ENCODE measurements around the gene VPS37C. TPM values are rescaled to one million over a fixed set of nuclear protein-coding genes. Genes with fewer than 3 reads are reported as not detected.
A peak's percentile ranks its signal among the peaks of the same experiment; 100 is the strongest.

Gene VPS37C
- polyA plus RNA-seq, 1 of the 3 experiments (the other 2 are of a cell fraction) = 15.2 TPM

DNA sequence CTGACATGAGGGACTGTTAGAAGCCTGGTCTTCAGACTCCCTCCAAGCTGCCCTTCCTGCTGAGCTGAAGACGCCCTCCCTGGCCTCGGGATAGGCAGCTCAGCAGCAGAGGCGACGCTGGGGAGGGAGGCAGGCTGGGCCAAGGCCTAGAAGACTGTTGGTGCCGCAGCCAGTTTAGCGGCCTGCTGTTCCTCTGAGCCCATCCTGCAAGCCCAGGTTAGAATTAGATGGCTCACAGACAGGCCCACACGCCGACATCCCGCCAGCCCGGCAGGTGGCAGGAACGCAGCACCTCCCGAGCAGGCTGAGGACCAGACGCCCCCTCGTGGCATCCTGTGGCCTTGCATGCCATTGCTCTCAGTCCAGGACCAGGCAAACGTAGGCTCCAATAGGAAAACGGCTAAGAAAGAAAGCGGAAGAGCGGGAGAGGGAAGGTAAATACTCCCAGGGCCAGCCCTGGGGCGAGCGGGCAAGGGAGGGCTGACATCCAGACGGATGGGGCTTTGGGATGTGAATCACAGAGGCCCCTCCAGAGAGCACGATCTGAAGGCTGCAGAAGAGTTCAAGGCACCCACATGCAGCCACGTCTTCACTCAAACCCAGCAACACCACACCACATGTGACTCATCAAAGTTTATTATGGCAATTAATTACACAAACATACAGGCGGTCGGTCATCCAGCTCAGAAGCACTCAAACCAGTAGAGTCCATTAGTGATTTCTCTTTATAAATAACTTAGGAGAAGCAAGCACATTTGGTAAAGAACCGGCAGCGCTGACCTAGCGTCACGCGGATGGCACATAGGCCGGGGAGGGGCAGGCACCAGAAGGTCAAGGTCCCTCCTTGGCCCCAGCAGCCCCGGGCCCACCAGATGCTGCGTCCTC, 31.3 kb downstream of the VPS37C start (continued):
- TF ChIP-seq, protein P1, sequence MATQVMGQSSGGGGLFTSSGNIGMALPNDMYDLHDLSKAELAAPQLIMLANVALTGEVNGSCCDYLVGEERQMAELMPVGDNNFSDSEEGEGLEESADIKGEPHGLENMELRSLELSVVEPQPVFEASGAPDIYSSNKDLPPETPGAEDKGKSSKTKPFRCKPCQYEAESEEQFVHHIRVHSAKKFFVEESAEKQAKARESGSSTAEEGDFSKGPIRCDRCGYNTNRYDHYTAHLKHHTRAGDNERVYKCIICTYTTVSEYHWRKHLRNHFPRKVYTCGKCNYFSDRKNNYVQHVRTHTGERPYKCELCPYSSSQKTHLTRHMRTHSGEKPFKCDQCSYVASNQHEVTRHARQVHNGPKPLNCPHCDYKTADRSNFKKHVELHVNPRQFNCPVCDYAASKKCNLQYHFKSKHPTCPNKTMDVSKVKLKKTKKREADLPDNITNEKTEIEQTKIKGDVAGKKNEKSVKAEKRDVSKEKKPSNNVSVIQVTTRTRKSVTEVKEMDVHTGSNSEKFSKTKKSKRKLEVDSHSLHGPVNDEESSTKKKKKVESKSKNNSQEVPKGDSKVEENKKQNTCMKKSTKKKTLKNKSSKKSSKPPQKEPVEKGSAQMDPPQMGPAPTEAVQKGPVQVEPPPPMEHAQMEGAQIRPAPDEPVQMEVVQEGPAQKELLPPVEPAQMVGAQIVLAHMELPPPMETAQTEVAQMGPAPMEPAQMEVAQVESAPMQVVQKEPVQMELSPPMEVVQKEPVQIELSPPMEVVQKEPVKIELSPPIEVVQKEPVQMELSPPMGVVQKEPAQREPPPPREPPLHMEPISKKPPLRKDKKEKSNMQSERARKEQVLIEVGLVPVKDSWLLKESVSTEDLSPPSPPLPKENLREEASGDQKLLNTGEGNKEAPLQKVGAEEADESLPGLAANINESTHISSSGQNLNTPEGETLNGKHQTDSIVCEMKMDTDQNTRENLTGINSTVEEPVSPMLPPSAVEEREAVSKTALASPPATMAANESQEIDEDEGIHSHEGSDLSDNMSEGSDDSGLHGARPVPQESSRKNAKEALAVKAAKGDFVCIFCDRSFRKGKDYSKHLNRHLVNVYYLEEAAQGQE (IDR thresholded peaks at IDR 0.05; ENCODE audit: low read depth, low read length) = no peak
- TF ChIP-seq, protein P2, sequence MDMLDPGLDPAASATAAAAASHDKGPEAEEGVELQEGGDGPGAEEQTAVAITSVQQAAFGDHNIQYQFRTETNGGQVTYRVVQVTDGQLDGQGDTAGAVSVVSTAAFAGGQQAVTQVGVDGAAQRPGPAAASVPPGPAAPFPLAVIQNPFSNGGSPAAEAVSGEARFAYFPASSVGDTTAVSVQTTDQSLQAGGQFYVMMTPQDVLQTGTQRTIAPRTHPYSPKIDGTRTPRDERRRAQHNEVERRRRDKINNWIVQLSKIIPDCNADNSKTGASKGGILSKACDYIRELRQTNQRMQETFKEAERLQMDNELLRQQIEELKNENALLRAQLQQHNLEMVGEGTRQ (IDR thresholded peaks at IDR 0.05; ENCODE audit: borderline replicate concordance, low read depth, low read length) = no peak
- TF ChIP-seq TCF12 (IDR thresholded peaks at IDR 0.05) (no peak), FOSL2 (IDR thresholded peaks at IDR 0.05; ENCODE audit: borderline replicate concordance, low read depth) (no peak), RFX5 (IDR thresholded peaks at IDR 0.05; ENCODE audit: low read length) (0 out of 2 replicates have a peak, but pooled peaks have one; percentile 6), POLR2AphosphoS5 (IDR thresholded peaks at IDR 0.05; ENCODE audit: low read depth, low read length) (no peak; the same call in 1 of the 2 replicates), GABPA (IDR thresholded peaks at IDR 0.05; ENCODE audit: low read depth) (no peak), MEF2A (IDR thresholded peaks at IDR 0.05; ENCODE audit: borderline replicate concordance, low read depth) (no peak), MXI1 (IDR thresholded peaks at IDR 0.05; ENCODE audit: low read depth, low read length) (peak; percentile 64), IRF3 (IDR thresholded peaks at IDR 0.05; ENCODE audit: low read depth, low read length) (no peak), EP300 (IDR thresholded peaks at IDR 0.05; ENCODE audit: borderline replicate concordance in 1 of 2, low read depth in 1 of 2, low read length in 1 of 2) (0 out of 4 replicates have a peak, but pooled peaks of 1 of the 2 experiments have one; percentile 3), TAF1 (IDR thresholded peaks at IDR 0.05; ENCODE audit: borderline replicate concordance, low read depth, low read length) (no peak), RAD21 (IDR thresholded peaks at IDR 0.05; ENCODE audit: low read length) (peak; percentile 95), JUND (IDR thresholded peaks at IDR 0.05) (no peak), RCOR1 (IDR thresholded peaks at IDR 0.05; ENCODE audit: low read length) (peak; percentile 51; the same call in 1 of the 2 replicates), RXRA (IDR thresholded peaks at IDR 0.05; ENCODE audit: borderline replicate concordance, low read depth) (no peak), EZH2phosphoT487 (IDR thresholded peaks at IDR 0.05; ENCODE audit: borderline replicate concordance, low read depth) (no peak), ELF1 (IDR thresholded peaks at IDR 0.05) (no peak; the same call in 1 of the 2 replicates), TEAD4 (IDR thresholded peaks at IDR 0.05; ENCODE audit: borderline replicate concordance, insufficient read depth) (no peak), GATA2 (CRISPR knock-in tag; IDR thresholded peaks at IDR 0.05) (no peak; the same call in 1 of the 2 replicates), SMC3 (IDR thresholded peaks at IDR 0.05; ENCODE audit: low read depth, low read length) (peak; percentile 99)
- TF ChIP-seq, protein P3, sequence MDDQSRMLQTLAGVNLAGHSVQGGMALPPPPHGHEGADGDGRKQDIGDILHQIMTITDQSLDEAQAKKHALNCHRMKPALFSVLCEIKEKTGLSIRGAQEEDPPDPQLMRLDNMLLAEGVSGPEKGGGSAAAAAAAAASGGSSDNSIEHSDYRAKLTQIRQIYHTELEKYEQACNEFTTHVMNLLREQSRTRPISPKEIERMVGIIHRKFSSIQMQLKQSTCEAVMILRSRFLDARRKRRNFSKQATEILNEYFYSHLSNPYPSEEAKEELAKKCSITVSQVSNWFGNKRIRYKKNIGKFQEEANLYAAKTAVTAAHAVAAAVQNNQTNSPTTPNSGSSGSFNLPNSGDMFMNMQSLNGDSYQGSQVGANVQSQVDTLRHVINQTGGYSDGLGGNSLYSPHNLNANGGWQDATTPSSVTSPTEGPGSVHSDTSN (IDR thresholded peaks at IDR 0.05) = no peak
